H1 (cell line): ENCODE measurements around the gene FCER2. TPM values are rescaled to one million over a fixed set of nuclear protein-coding genes. Genes with fewer than 3 reads are reported as not detected.

ENCODE experiments used
- ATF3 ChIP-seq: IDR thresholded peaks from 2 replicates; pipeline ENCODE4 v1.6.1; 2011; ENCODE audit warnings: low read depth, mild to moderate bottlenecking, low read length; ENCODE audit not compliant: insufficient read depth
- TAF1 ChIP-seq: IDR thresholded peaks from 2 replicates; pipeline ENCODE4 v1.6.1; 2011; ENCODE audit warnings: mild to moderate bottlenecking, low read depth, low read length
- polyA plus RNA-seq, 7 experiments: library from polyadenylated mRNA; depleted of rRNA in 3 of 7; stranded (reverse) in 5 of 7; unstranded in 2 of 7; fragments of >200 nt in 5 of 7; fragments of 200-250 nt in 2 of 7; gene quantifications; 1 replicate in 5 of 7; 2 replicates in 1 of 7; 4 replicates in 1 of 7; pipeline versions ENCODE4 v1.2.1 to v1.2.3, GENCODE V29; 2011 to 2013; ENCODE audit warnings: missing spikeins in 2 of 7, mixed read lengths in 2 of 7
- total RNA-seq: library from RNA; stranded (reverse); fragmentation: NEBNext Ultra II Directional; extraction: Animal tissue kit (Norgen Biotek cat#: 25700); gene quantifications from 2 replicates; pipeline ENCODE4 v1.2.1, GENCODE V29; 2021

FCER2 gene
- total and polyA plus RNA-seq, 2 of the 8 experiments (the other 6 are each of a cell fraction or from before 2014, with no cell fraction given), result 0.67 TPM; not detected in 1

- TF ChIP-seq ATF3 (no peak), TAF1 (no peak)
These were observed 36.1 kb upstream of the FCER2 start (continued) for GRCh38 chr19:7738023-7738422.
